OCI-LY1 (cell line): ENCODE data around the gene FBXO36.

ENCODE experiments used
- H2AFZ ChIP-seq: fragments of 200-600 bp; sonication (generic), shearing (Covaris generic); 2 replicates; pipeline ENCODE4 v1.6.0; 2014; ENCODE audit warnings: antibody characterized with exemption, mild to moderate bottlenecking, low read length
- H3F3A ChIP-seq: fragments of 200-600 bp; sonication (generic), shearing (Covaris generic); 2 replicates; pipeline ENCODE4 v1.6.0; 2014; ENCODE audit warnings: mild to moderate bottlenecking, antibody characterized with exemption, low read length, moderate library complexity; ENCODE audit not compliant: insufficient read depth
- H3K27ac ChIP-seq: fragments of 200-600 bp; sonication (generic); 2 replicates; pipeline ENCODE4 v1.5.1; 2014; ENCODE audit warnings: low read length, mixed run types, mild to moderate bottlenecking, low read depth; ENCODE audit not compliant: poor library complexity, severe bottlenecking
- H3K27me3 ChIP-seq: fragments of 200-600 bp; sonication (generic); 2 replicates; pipeline ENCODE4 v1.6.0; 2014; ENCODE audit warnings: antibody characterized with exemption, mild to moderate bottlenecking, low read length, moderate library complexity; ENCODE audit not compliant: insufficient read depth
- H3K36me3 ChIP-seq: fragments of 200-600 bp; sonication (generic); 2 replicates; pipeline ENCODE4 v1.6.1; 2014; ENCODE audit warnings: mild to moderate bottlenecking, antibody characterized with exemption, low read length, moderate library complexity, mixed read lengths; ENCODE audit not compliant: insufficient read depth
- H3K4me1 ChIP-seq: fragments of 200-600 bp; sonication (generic); 2 replicates; pipeline ENCODE4 v1.5.1; 2014; ENCODE audit warnings: mild to moderate bottlenecking, low read length, moderate library complexity; ENCODE audit not compliant: insufficient read depth, severe bottlenecking
- H3K4me2 ChIP-seq: fragments of 200-600 bp; sonication (generic), shearing (Covaris generic); 2 replicates; pipeline ENCODE4 v1.6.1; 2014; ENCODE audit warnings: low read length
- H3K4me3 ChIP-seq: fragments of 200-600 bp; sonication (generic); 2 replicates; pipeline ENCODE4 v1.5.1; 2014; ENCODE audit warnings: low read length, low read depth, mild to moderate bottlenecking, mixed read lengths; ENCODE audit not compliant: poor library complexity, severe bottlenecking
- H3K79me2 ChIP-seq: fragments of 200-600 bp; shearing (Covaris generic); 2 replicates; pipeline ENCODE4 v1.6.1; 2016; ENCODE audit warnings: mixed run types, low read length, mixed read lengths; ENCODE audit not compliant: insufficient read depth
- H3K9ac ChIP-seq: fragments of 200-600 bp; sonication (generic), shearing (Covaris generic); 2 replicates; pipeline ENCODE4 v1.6.1; 2014; ENCODE audit warnings: mild to moderate bottlenecking, low read length, mixed read lengths
- H3K9me2 ChIP-seq: fragments of 200-600 bp; sonication (generic), shearing (Covaris generic); 2 replicates; pipeline ENCODE4 v1.6.1; 2014; ENCODE audit warnings: low read depth, mild to moderate bottlenecking, low read length, mixed read lengths
- H3K9me3 ChIP-seq: fragments of 200-600 bp; shearing (Covaris generic); 2 replicates; pipeline ENCODE4 v1.6.1; 2014; ENCODE audit warnings: low read length, mixed read lengths
- H4K20me1 ChIP-seq: fragments of 200-600 bp; sonication (generic), shearing (Covaris generic); 2 replicates; pipeline ENCODE4 v1.6.0; 2016; ENCODE audit warnings: mild to moderate bottlenecking, low read length; ENCODE audit not compliant: insufficient read depth
- CTCF ChIP-seq: fragments of 200-600 bp; sonication (generic), shearing (Covaris generic); IDR thresholded peaks from 2 replicates; pipeline ENCODE4 v1.5.1; 2017; ENCODE audit warnings: mild to moderate bottlenecking, antibody characterized with exemption, low read length, moderate library complexity, mixed read lengths
- EZH2 ChIP-seq: fragments of 200-600 bp; sonication (generic), shearing (Covaris generic); IDR thresholded peaks from 2 replicates; pipeline ENCODE4 v1.8.0; 2017; ENCODE audit warnings: borderline replicate concordance, mixed run types, mild to moderate bottlenecking, antibody characterized with exemption, low read length, moderate library complexity, mixed read lengths

The FBXO36 gene

GRCh38 chr2:230000118-230000841 is 78.0 kb downstream of the FBXO36 start:
- Histone ChIP-seq H3K27ac (no peak overlapping the region), H3K36me3 (no peaks in the 10 kb centered on the region), H3K9me2 (no peaks in the 10 kb centered on the region), H4K20me1 (no peaks in the 10 kb centered on the region), H3K9ac (no peak overlapping the region), H3K4me2 (no peak overlapping the region), H3K4me1 (no peaks in the 10 kb centered on the region), H2AFZ (no peak overlapping the region), H3K27me3 (no peaks in the 10 kb centered on the region), H3K79me2 (no peaks in the 10 kb centered on the region), H3K9me3 (no peaks in the 10 kb centered on the region), H3F3A (no peaks in the 10 kb centered on the region), H3K4me3 (no peak overlapping the region)
- TF ChIP-seq EZH2 = no peak
- TF ChIP-seq CTCF = no peak

- no peaks in the 10 kb centered on the region for H3K27me3 ChIP-seq
- no peak overlapping the region for H3K4me3 ChIP-seq
- H3K4me2 ChIP-seq = no peak overlapping the region
Measured at GRCh38 chr2:230007931-230008707, 85.8 kb downstream of the FBXO36 start.

GRCh38 chr2:230008708-230009066 is 86.4 kb downstream of the FBXO36 start:
- Histone ChIP-seq H3K9me3 (no peaks in the 10 kb centered on the region), H3K27ac (no peak overlapping the region), H3K36me3 (no peaks in the 10 kb centered on the region), H4K20me1 (no peaks in the 10 kb centered on the region), H3K9ac (no peak overlapping the region), H3F3A (no peaks in the 10 kb centered on the region), H2AFZ (no peak overlapping the region), H3K9me2 (no peaks in the 10 kb centered on the region), H3K4me3 (no peak overlapping the region), H3K4me2 (no peak overlapping the region), H3K79me2 (no peaks in the 10 kb centered on the region), H3K4me1 (peaks cover 5% of the 10 kb centered on the region), H3K27me3 (no peaks in the 10 kb centered on the region)
- TF ChIP-seq CTCF (no peak), EZH2 (no peak)

More at GRCh38 chr2:230007931-230008707, 85.8 kb downstream of the FBXO36 start:
- Histone ChIP-seq H4K20me1 (no peaks in the 10 kb centered on the region), H3K9me2 (no peaks in the 10 kb centered on the region), H3K79me2 (no peaks in the 10 kb centered on the region), H3F3A (no peaks in the 10 kb centered on the region), H3K36me3 (no peaks in the 10 kb centered on the region), H3K4me1 (peaks cover 5% of the 10 kb centered on the region), H3K9me3 (no peaks in the 10 kb centered on the region), H3K9ac (no peak overlapping the region), H2AFZ (0 out of 2 replicates have a peak overlapping the region, but pooled peaks have one; percentile 23), H3K27ac (no peak overlapping the region)
- TF ChIP-seq EZH2 = no peak
- TF ChIP-seq CTCF = peak; percentile 85
